H1 (cell line): ENCODE measurements around the gene LRIT2. TPM values are rescaled to one million over a fixed set of nuclear protein-coding genes. Genes with fewer than 3 reads are reported as not detected.

ENCODE experiments used
- CTCF ChIA-PET: fragments of 300-600 bp; sonication (Branson Sonifier 250); formaldehyde crosslinking; loops from one replicate; lab custom pipeline; 2021; ENCODE audit not compliant: partially characterized antibody; lab: Charles Lee
- POLR2A ChIA-PET: fragments of 300-600 bp; sonication (Branson Sonifier 250); formaldehyde crosslinking; loops from one replicate; lab custom pipeline; 2021; ENCODE audit warnings: inconsistent platforms; ENCODE audit not compliant: partially characterized antibody; lab: Charles Lee
- DNase-seq, 2 experiments: peaks; one replicate each; pipeline versions ENCODE4 v3.0.0 to v3.0.0-alpha.2; 2010 to 2022; ENCODE audit warnings: low spot score in 2 of 2, low read depth in 1 of 2, mixed read lengths in 1 of 2
- FAIRE-seq: peaks from 2 replicates; lab custom pipeline; 2011; peaks lifted over from hg19 to GRCh38; lab: Jason Lieb, UNC
- H2AFZ ChIP-seq: 2 replicates; pipeline ENCODE4 v1.8.1; 2012; ENCODE audit warnings: low read length, inconsistent platforms
- H2AK5ac ChIP-seq: 2 replicates; pipeline ENCODE4 v1.6.1; 2013; ENCODE audit warnings: low read depth, low read length
- H2BK120ac ChIP-seq: replicated peaks from 2 replicates; pipeline ENCODE3; 2013; ENCODE audit warnings: low read depth, low read length, inconsistent platforms
- H2BK12ac ChIP-seq: 2 replicates; pipeline ENCODE4 v1.6.1; 2013; ENCODE audit warnings: low read depth, low read length
- H2BK15ac ChIP-seq: 2 replicates; pipeline ENCODE4 v1.6.1; 2013; ENCODE audit warnings: low read length
- H2BK20ac ChIP-seq: 2 replicates; pipeline ENCODE4 v1.6.1; 2013; ENCODE audit warnings: low read length
- H2BK5ac ChIP-seq: 2 replicates; pipeline ENCODE4 v1.6.1; 2013; ENCODE audit warnings: low read depth, low read length
- H3K14ac ChIP-seq: 2 replicates; pipeline ENCODE4 v1.6.1; 2013; ENCODE audit warnings: inconsistent platforms; ENCODE audit not compliant: insufficient read length
- H3K18ac ChIP-seq: 2 replicates; pipeline ENCODE4 v1.6.1; 2013; ENCODE audit warnings: low read length; ENCODE audit errors: extremely low read depth
- H3K23ac ChIP-seq: 2 replicates; pipeline ENCODE4 v1.6.1; 2013; ENCODE audit warnings: inconsistent platforms; ENCODE audit not compliant: insufficient read length
- H3K23me2 ChIP-seq: 2 replicates; pipeline ENCODE4 v1.6.1; 2013; ENCODE audit warnings: low read depth, low read length
- H3K27ac ChIP-seq: 2 replicates; pipeline ENCODE4 v1.6.1; 2011; ENCODE audit warnings: low read depth, low read length, inconsistent platforms
- H3K27me3 ChIP-seq, 4 experiments: replicated peaks in 1 of 4; 1 replicate in 1 of 4; 2 replicates in 3 of 4; pipeline versions ENCODE4 v1.6.1 to v1.8.1; 2011 to 2013; ENCODE audit warnings: low read length in 3 of 4, mild to moderate bottlenecking in 3 of 4, inconsistent platforms in 2 of 4, mixed read lengths in 2 of 4, moderate library complexity in 1 of 4; ENCODE audit not compliant: control insufficient read depth in 3 of 4, insufficient read depth in 3 of 4; ENCODE audit errors: extremely low read depth in 1 of 4
- H3K36me3 ChIP-seq, 4 experiments: 2 replicates each; pipeline versions ENCODE4 v1.6.1 to v1.8.1; 2011 to 2013; ENCODE audit warnings: mild to moderate bottlenecking in 4 of 4, low read length in 3 of 4, moderate library complexity in 2 of 4, control low read depth in 1 of 4, inconsistent platforms in 1 of 4; ENCODE audit not compliant: insufficient read depth in 4 of 4, control insufficient read depth in 2 of 4
- H3K4ac ChIP-seq: replicated peaks from 2 replicates; pipeline ENCODE3; 2013; ENCODE audit warnings: low read length, low read depth, mixed read lengths, inconsistent platforms; ENCODE audit not compliant: insufficient read length
- H3K4me1 ChIP-seq, 4 experiments: replicated peaks in 1 of 4; 1 replicate in 1 of 4; 2 replicates in 3 of 4; pipeline versions ENCODE4 v1.6.1 to v1.8.1; 2011 to 2013; ENCODE audit warnings: low read length in 3 of 4, inconsistent platforms in 2 of 4, mixed read lengths in 1 of 4; ENCODE audit not compliant: insufficient read depth in 4 of 4, control insufficient read depth in 3 of 4
- H3K4me2 ChIP-seq, 2 experiments: 2 replicates each; pipeline versions ENCODE4 v1.6.1 to v1.8.1; 2011 to 2013; ENCODE audit warnings: low read depth in 2 of 2, low read length in 2 of 2, control low read depth in 1 of 2, inconsistent platforms in 1 of 2, mild to moderate bottlenecking in 1 of 2; ENCODE audit not compliant: insufficient read depth in 1 of 2
- H3K4me3 ChIP-seq, 4 experiments: fragments of 200-600, 300-600 bp in 1 of 4; sonication (generic), shearing (Covaris generic), sonication (Bioruptor Twin) in 1 of 4; 2 replicates each; pipeline versions ENCODE4 v1.5.1 to v1.8.1; 2011 to 2016; ENCODE audit warnings: low read length in 4 of 4, low read depth in 3 of 4, control low read depth in 2 of 4, inconsistent platforms in 2 of 4, mild to moderate bottlenecking in 2 of 4, mixed read lengths in 1 of 4, moderate library complexity in 1 of 4; ENCODE audit not compliant: insufficient read depth in 2 of 4; ENCODE audit errors: extremely low read depth in 1 of 4
- H3K56ac ChIP-seq: replicated peaks from 2 replicates; pipeline ENCODE3; 2013; ENCODE audit warnings: low read depth, mild to moderate bottlenecking, mixed read lengths, low read length, inconsistent platforms; ENCODE audit not compliant: insufficient read length
- H3K79me1 ChIP-seq: 2 replicates; pipeline ENCODE4 v1.6.1; 2013; ENCODE audit warnings: low read depth, low read length, control low read depth
- H3K79me2 ChIP-seq, 2 experiments: 2 replicates each; pipeline versions ENCODE4 v1.6.1 to v1.8.1; 2012 to 2013; ENCODE audit warnings: low read length in 2 of 2, mild to moderate bottlenecking in 2 of 2, inconsistent platforms in 1 of 2; ENCODE audit not compliant: insufficient read depth in 2 of 2, control insufficient read depth in 1 of 2
- H3K9ac ChIP-seq, 4 experiments: replicated peaks in 1 of 4; 1 replicate in 1 of 4; 2 replicates in 3 of 4; pipeline versions ENCODE4 v1.6.1 to v1.8.1; 2011 to 2013; ENCODE audit warnings: low read depth in 3 of 4, low read length in 3 of 4, control low read depth in 2 of 4, mild to moderate bottlenecking in 2 of 4, moderate library complexity in 2 of 4, inconsistent platforms in 1 of 4; ENCODE audit errors: extremely low read depth in 1 of 4
- H3K9me3 ChIP-seq, 2 experiments: 2 replicates each; pipeline versions ENCODE4 v1.6.1 to v1.8.1; 2012 to 2013; ENCODE audit warnings: mild to moderate bottlenecking in 2 of 2, moderate library complexity in 2 of 2, control low read depth in 1 of 2, inconsistent platforms in 1 of 2, low read depth in 1 of 2, low read length in 1 of 2, mixed read lengths in 1 of 2; ENCODE audit not compliant: insufficient read depth in 2 of 2
- H4K20me1 ChIP-seq, 2 experiments: replicated peaks in 1 of 2; 2 replicates each; pipeline versions ENCODE3 to v1.8.1; 2011 to 2013; ENCODE audit warnings: inconsistent platforms in 2 of 2, low read length in 2 of 2, mild to moderate bottlenecking in 1 of 2; ENCODE audit not compliant: insufficient read depth in 2 of 2, control insufficient read depth in 1 of 2
- H4K5ac ChIP-seq: 2 replicates; pipeline ENCODE4 v1.6.1; 2013; ENCODE audit warnings: low read length, low read depth, mixed read lengths, inconsistent platforms; ENCODE audit not compliant: insufficient read length
- H4K8ac ChIP-seq: 2 replicates; pipeline ENCODE4 v1.8.0; 2013; ENCODE audit warnings: mild to moderate bottlenecking, moderate library complexity, low read length, inconsistent platforms; ENCODE audit not compliant: insufficient read depth; ENCODE audit errors: extremely low read depth
- H4K91ac ChIP-seq: replicated peaks from 2 replicates; pipeline ENCODE3; 2013; ENCODE audit warnings: low read length, mixed read lengths, inconsistent platforms; ENCODE audit not compliant: insufficient read length
- ATF2 ChIP-seq: IDR thresholded peaks from 2 replicates; pipeline ENCODE4 v1.6.1; 2012; ENCODE audit warnings: low read length, inconsistent platforms
- CBX8 ChIP-seq: fragments of 300-800, 300-1000 bp; sonication (generic); IDR thresholded peaks from 2 replicates; pipeline ENCODE4 v1.7.1; 2016; ENCODE audit warnings: low read depth, low read length, borderline replicate concordance
- FOSL1 ChIP-seq: IDR thresholded peaks from 2 replicates; pipeline ENCODE4 v1.6.1; 2011; ENCODE audit warnings: mild to moderate bottlenecking, low read depth, low read length, moderate library complexity; ENCODE audit not compliant: insufficient read depth
- GABPA ChIP-seq: IDR thresholded peaks from 2 replicates; pipeline ENCODE4 v1.6.1; 2011; ENCODE audit warnings: mild to moderate bottlenecking, low read length, moderate library complexity, borderline replicate concordance; ENCODE audit not compliant: insufficient read depth
- JUN ChIP-seq: IDR thresholded peaks from 2 replicates; pipeline ENCODE4 v1.6.1; 2011; ENCODE audit warnings: low read depth, mild to moderate bottlenecking, improper control_type of control experiment, low read length
- KDM4A ChIP-seq: IDR thresholded peaks from one replicate; pipeline ENCODE4 v1.7.1; 2012; ENCODE audit warnings: low read depth, mild to moderate bottlenecking, moderate library complexity, low read length, inconsistent platforms; ENCODE audit not compliant: severe bottlenecking
- KDM5A ChIP-seq: fragments of 200-600 bp; IDR thresholded peaks from 2 replicates; pipeline ENCODE4 v1.7.1; 2012; ENCODE audit warnings: mild to moderate bottlenecking, low read length, inconsistent platforms, mixed read lengths
- RXRA ChIP-seq: IDR thresholded peaks from 2 replicates; pipeline ENCODE4 v1.6.1; 2011; ENCODE audit warnings: low read depth, mild to moderate bottlenecking, low read length, moderate library complexity; ENCODE audit not compliant: insufficient read depth
- SIRT6 ChIP-seq: IDR thresholded peaks from one replicate; pipeline ENCODE4 v1.7.1; 2012; ENCODE audit warnings: low read length, inconsistent platforms
- USF2 ChIP-seq: IDR thresholded peaks from 2 replicates; pipeline ENCODE4 v1.6.1; 2011; ENCODE audit warnings: low read length, improper control_type of control experiment
- WGBS, 2 experiments: shearing (Covaris generic) in 1 of 2; methylation state at CpG; one replicate each; pipeline versions ENCODE4 v1.1.6 to v1.1.7; 2013 to 2015; ENCODE audit warnings: low lambda C conversion rate in 2 of 2, mixed read lengths in 2 of 2, inconsistent platforms in 1 of 2, low coverage in 1 of 2, missing lambda C conversion rate in 1 of 2; ENCODE audit not compliant: insufficient replicate concordance in 2 of 2, insufficient coverage in 1 of 2, insufficient read length in 1 of 2; ENCODE audit errors: extremely low coverage in 1 of 2, missing lambda C conversion rate in 1 of 2; 5-methylcytosine and 5-hydroxymethylcytosine counted together
- polyA plus RNA-seq, 7 experiments: library from polyadenylated mRNA; depleted of rRNA in 3 of 7; stranded (reverse) in 5 of 7; unstranded in 2 of 7; fragments of >200 nt in 5 of 7; fragments of 200-250 nt in 2 of 7; gene quantifications; 1 replicate in 5 of 7; 2 replicates in 1 of 7; 4 replicates in 1 of 7; pipeline versions ENCODE4 v1.2.1 to v1.2.3, GENCODE V29; 2011 to 2013; ENCODE audit warnings: missing spikeins in 2 of 7, mixed read lengths in 2 of 7
- total RNA-seq: library from RNA; stranded (reverse); fragmentation: NEBNext Ultra II Directional; extraction: Animal tissue kit (Norgen Biotek cat#: 25700); gene quantifications from 2 replicates; pipeline ENCODE4 v1.2.1, GENCODE V29; 2021
- TF ChIP-seq, protein P1 (sequence below): IDR thresholded peaks from 2 replicates; pipeline ENCODE4 v1.6.1; 2012; ENCODE audit warnings: inconsistent platforms

LRIT2 gene
- total and polyA plus RNA-seq, 2 of the 8 experiments (the other 6 are each of a cell fraction or from before 2014, with no cell fraction given): not detected

- no peak overlapping the region for H3K4ac ChIP-seq
- ChIA-PET POLR2A (no interaction called here), CTCF (interaction anchor here (0.6 to 15.5 kb wide), 32 partner anchors 9 to 419 kb away, joined by 3 to 558 read pairs (median 4); partner anchors contain the start of gene CCSER2)
- no peaks in the 10 kb centered on the region for H4K20me1 ChIP-seq
- no peak overlapping the region for H2BK120ac ChIP-seq
- H3K9me3 ChIP-seq: no peaks in the 10 kb centered on the region
- no peak for FAIRE-seq
- H3K4me1 ChIP-seq: no peaks in the 10 kb centered on the region
- no peak overlapping the region for H3K9ac ChIP-seq
- no peak overlapping the region for H4K8ac ChIP-seq
- H2BK15ac ChIP-seq: no peak overlapping the region
- no peak for DNase-seq
- H4K5ac ChIP-seq: no peak overlapping the region
- H3K18ac ChIP-seq: no peak overlapping the region
- no peak overlapping the region for H3K23ac ChIP-seq
- no peak overlapping the region for H3K27ac ChIP-seq
- 83% methylated on average over 5 of the region's 5 CpGs; no CpG with 5 or more reads in 1 of the 2 experiments for WGBS, 2 experiments
- no peak overlapping the region for H3K56ac ChIP-seq
- H3K36me3 ChIP-seq: no peaks in the 10 kb centered on the region
- H2BK5ac ChIP-seq: no peak overlapping the region
- no peaks in the 10 kb centered on the region for H3K23me2 ChIP-seq
- H2BK12ac ChIP-seq: no peak overlapping the region
- no peak overlapping the region for H4K91ac ChIP-seq
- no peaks in the 10 kb centered on the region for H3K27me3 ChIP-seq
- no peak overlapping the region for H2AFZ ChIP-seq
- H3K4me3 ChIP-seq: no peak overlapping the region
- no peak overlapping the region for H2BK20ac ChIP-seq
- H3K79me1 ChIP-seq: no peaks in the 10 kb centered on the region
- H3K14ac ChIP-seq: no peak overlapping the region
- no peaks in the 10 kb centered on the region for H3K79me2 ChIP-seq
- H2AK5ac ChIP-seq: no peak overlapping the region
- no peak overlapping the region for H3K4me2 ChIP-seq
- TF ChIP-seq FOSL1 (no peak), JUN (no peak), USF2 (no peak), ATF2 (no peak), KDM5A (no peak), SIRT6 (no peak), GABPA (no peak), RXRA (no peak), KDM4A (no peak), CBX8 (no peak)
- TF ChIP-seq, protein P1, sequence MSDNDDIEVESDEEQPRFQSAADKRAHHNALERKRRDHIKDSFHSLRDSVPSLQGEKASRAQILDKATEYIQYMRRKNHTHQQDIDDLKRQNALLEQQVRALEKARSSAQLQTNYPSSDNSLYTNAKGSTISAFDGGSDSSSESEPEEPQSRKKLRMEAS: no peak
Measured at GRCh38 chr10:84263716-84264115, 38.4 kb upstream of the LRIT2 start.
